ENCODE results near the gene ADARB2.
A peak's percentile ranks its signal among the peaks of the same experiment; 100 is the strongest.

The ADARB2 gene

GRCh38 chr10:1180836-1181235 lies 556.5 kb downstream of the ADARB2 start:
- Histone ChIP-seq H4K91ac (ENCODE audit: low read depth, low read length, poor library complexity) (no peak overlapping the region), H4K8ac (ENCODE audit: low read depth, low read length) (no peak overlapping the region), H3K9ac (ENCODE audit: low read depth, low read length, poor library complexity) (no peak overlapping the region), H3K79me1 (ENCODE audit: low read depth, low read length) (no peaks in the 10 kb centered on the region), H2BK15ac (ENCODE audit: low read length) (no peak overlapping the region), H3K14ac (ENCODE audit: low read length) (no peak overlapping the region), H3K23ac (ENCODE audit: low read depth, low read length, poor library complexity) (no peak overlapping the region), H3K4me3 (ENCODE audit: low read length in 2 of 2) (no peak overlapping the region), H3K27me3 (ENCODE audit: control insufficient read depth in 3 of 3, insufficient read depth in 3 of 3, low read depth in 1 of 3, low read length in 3 of 3) (peaks cover 0 to 16% (median 0%) of the 10 kb centered on the region in 3 experiments), H3K4ac (ENCODE audit: low read length) (no peak overlapping the region), H2AK5ac (ENCODE audit: low read depth, low read length) (no peak overlapping the region), H3K18ac (ENCODE audit: low read length) (peak overlapping the region; percentile 7), H3K9me3 (replicated peaks in 1 of 2; ENCODE audit: control insufficient read depth in 2 of 2, insufficient read depth in 1 of 2, low read depth in 1 of 2, low read length in 2 of 2) (no peaks in the 10 kb centered on the region), H2BK5ac (ENCODE audit: low read length) (no peak overlapping the region), H2BK12ac (ENCODE audit: low read length) (no peak overlapping the region), H3K4me1 (ENCODE audit: control insufficient read depth in 2 of 2, insufficient read depth in 1 of 2, low read depth in 1 of 2, low read length in 2 of 2) (no peaks in the 10 kb centered on the region), H3K27ac (replicated peaks; ENCODE audit: low read length) (no peak overlapping the region), H3K4me2 (ENCODE audit: insufficient read depth, low read length, poor library complexity, severe bottlenecking) (no peak overlapping the region), H3K36me3 (replicated peaks in 1 of 2; ENCODE audit: control insufficient read depth in 2 of 2, insufficient read depth in 2 of 2, low read length in 2 of 2) (no peaks in the 10 kb centered on the region), H2AFZ (ENCODE audit: low read length) (no peak overlapping the region), H2BK120ac (ENCODE audit: low read depth, low read length) (no peak overlapping the region)
- no CpG with 5 or more reads among the region's 11 CpGs for WGBS, 2 donors (ENCODE audit: extremely low coverage in 2 of 2, insufficient read length in 2 of 2, insufficient replicate concordance in 1 of 2)
- no peak for DNase-seq (ENCODE audit: low spot score)

- H3K36me3 ChIP-seq (replicated peaks in 1 of 2; ENCODE audit: control insufficient read depth in 2 of 2, insufficient read depth in 2 of 2, low read length in 2 of 2) = no peaks in the 10 kb centered on the region
Measured at GRCh38 chr10:1180071-1180730, 557.1 kb downstream of the ADARB2 start.

GRCh38 chr10:1179346-1180070 lies 557.8 kb downstream of the ADARB2 start:
- Histone ChIP-seq H2BK12ac (ENCODE audit: low read length) (no peak overlapping the region), H3K36me3 (replicated peaks in 1 of 2; ENCODE audit: control insufficient read depth in 2 of 2, insufficient read depth in 2 of 2, low read length in 2 of 2) (no peaks in the 10 kb centered on the region), H3K4me1 (ENCODE audit: control insufficient read depth in 2 of 2, insufficient read depth in 1 of 2, low read depth in 1 of 2, low read length in 2 of 2) (no peaks in the 10 kb centered on the region), H3K9ac (ENCODE audit: low read depth, low read length, poor library complexity) (no peak overlapping the region), H3K18ac (ENCODE audit: low read length) (peak overlapping the region; percentile 41), H4K8ac (ENCODE audit: low read depth, low read length) (no peak overlapping the region), H3K4me3 (ENCODE audit: low read length in 2 of 2) (no peak overlapping the region), H3K23ac (ENCODE audit: low read depth, low read length, poor library complexity) (peak overlapping the region; percentile 10), H4K91ac (ENCODE audit: low read depth, low read length, poor library complexity) (no peak overlapping the region), H3K27me3 (ENCODE audit: control insufficient read depth in 3 of 3, insufficient read depth in 3 of 3, low read depth in 1 of 3, low read length in 3 of 3) (peaks cover 0 to 16% (median 0%) of the 10 kb centered on the region in 3 experiments), H3K4ac (ENCODE audit: low read length) (no peak overlapping the region), H3K79me1 (ENCODE audit: low read depth, low read length) (no peaks in the 10 kb centered on the region), H3K27ac (replicated peaks; ENCODE audit: low read length) (no peak overlapping the region), H2AFZ (ENCODE audit: low read length) (no peak overlapping the region), H2BK15ac (ENCODE audit: low read length) (no peak overlapping the region), H3K14ac (ENCODE audit: low read length) (peak overlapping the region; percentile 12), H2BK5ac (ENCODE audit: low read length) (no peak overlapping the region), H3K9me3 (replicated peaks in 1 of 2; ENCODE audit: control insufficient read depth in 2 of 2, insufficient read depth in 1 of 2, low read depth in 1 of 2, low read length in 2 of 2) (no peaks in the 10 kb centered on the region), H3K4me2 (ENCODE audit: insufficient read depth, low read length, poor library complexity, severe bottlenecking) (no peak overlapping the region), H2AK5ac (ENCODE audit: low read depth, low read length) (peak overlapping the region; percentile 40), H2BK120ac (ENCODE audit: low read depth, low read length) (no peak overlapping the region)
- no CpG with 5 or more reads among the region's 20 CpGs for WGBS, 2 donors (ENCODE audit: extremely low coverage in 2 of 2, insufficient read length in 2 of 2, insufficient replicate concordance in 1 of 2)
- DNase-seq (ENCODE audit: low spot score) = no peak

More at GRCh38 chr10:1180071-1180730, 557.1 kb downstream of the ADARB2 start:
- no peaks in the 10 kb centered on the region for H3K4me1 ChIP-seq (ENCODE audit: control insufficient read depth in 2 of 2, insufficient read depth in 1 of 2, low read depth in 1 of 2, low read length in 2 of 2)
- no peak overlapping the region for H2AFZ ChIP-seq (ENCODE audit: low read length)
- no peak overlapping the region for H2BK12ac ChIP-seq (ENCODE audit: low read length)
- no peak overlapping the region for H3K27ac ChIP-seq (replicated peaks; ENCODE audit: low read length)
- H3K9ac ChIP-seq (ENCODE audit: low read depth, low read length, poor library complexity) = no peak overlapping the region
- no CpG with 5 or more reads among the region's 16 CpGs for WGBS, 2 donors (ENCODE audit: extremely low coverage in 2 of 2, insufficient read length in 2 of 2, insufficient replicate concordance in 1 of 2)
- H2BK5ac ChIP-seq (ENCODE audit: low read length) = no peak overlapping the region
- H3K23ac ChIP-seq (ENCODE audit: low read depth, low read length, poor library complexity) = no peak overlapping the region
- H3K79me1 ChIP-seq (ENCODE audit: low read depth, low read length) = no peaks in the 10 kb centered on the region
- H3K4ac ChIP-seq (ENCODE audit: low read length) = no peak overlapping the region
- H2BK15ac ChIP-seq (ENCODE audit: low read length) = no peak overlapping the region
- H4K8ac ChIP-seq (ENCODE audit: low read depth, low read length) = no peak overlapping the region
- peaks cover 0 to 16% (median 0%) of the 10 kb centered on the region in 3 experiments for H3K27me3 ChIP-seq (ENCODE audit: control insufficient read depth in 3 of 3, insufficient read depth in 3 of 3, low read depth in 1 of 3, low read length in 3 of 3)
- peak overlapping the region; percentile 75 for H3K14ac ChIP-seq (ENCODE audit: low read length)
- H2AK5ac ChIP-seq (ENCODE audit: low read depth, low read length) = peak overlapping the region; percentile 73
- DNase-seq (ENCODE audit: low spot score) = no peak
- no peaks in the 10 kb centered on the region for H3K9me3 ChIP-seq (replicated peaks in 1 of 2; ENCODE audit: control insufficient read depth in 2 of 2, insufficient read depth in 1 of 2, low read depth in 1 of 2, low read length in 2 of 2)
- H4K91ac ChIP-seq (ENCODE audit: low read depth, low read length, poor library complexity) = no peak overlapping the region
- peak overlapping the region; percentile 41 for H3K18ac ChIP-seq (ENCODE audit: low read length)
- no peak overlapping the region for H3K4me2 ChIP-seq (ENCODE audit: insufficient read depth, low read length, poor library complexity, severe bottlenecking)
- no peak overlapping the region for H3K4me3 ChIP-seq (ENCODE audit: low read length in 2 of 2)
- H2BK120ac ChIP-seq (ENCODE audit: low read depth, low read length) = no peak overlapping the region

DNA sequence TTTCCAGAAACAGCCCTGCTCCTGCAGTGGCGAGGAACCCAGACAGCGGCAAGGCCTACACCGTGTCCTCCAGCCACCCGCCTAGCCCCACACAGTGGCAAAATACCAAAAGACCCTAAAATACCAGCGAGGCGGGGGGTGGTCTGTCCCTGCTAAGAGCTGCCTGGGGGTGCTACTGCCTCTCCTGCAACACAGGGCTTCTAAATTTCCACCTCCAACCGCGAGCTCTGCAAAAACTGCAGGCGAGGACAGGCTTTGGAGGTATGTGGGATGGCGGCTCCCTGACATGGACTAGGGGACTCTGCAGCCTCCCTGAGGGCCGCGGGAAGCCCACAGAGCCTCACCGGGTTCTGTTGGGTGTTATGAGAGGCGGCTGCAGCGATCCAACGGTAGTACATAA lies 558.8 kb downstream of the ADARB2 start:
- no peak overlapping the region for H3K4me3 ChIP-seq (ENCODE audit: low read length in 2 of 2)
- H3K27ac ChIP-seq (replicated peaks; ENCODE audit: low read length) = no peak overlapping the region
- no peaks in the 10 kb centered on the region for H3K4me1 ChIP-seq (ENCODE audit: control insufficient read depth in 2 of 2, insufficient read depth in 1 of 2, low read depth in 1 of 2, low read length in 2 of 2)
- H3K9ac ChIP-seq (ENCODE audit: low read depth, low read length, poor library complexity) = no peak overlapping the region
- peaks cover 0 to 8% (median 0%) of the 10 kb centered on the region in 3 experiments for H3K27me3 ChIP-seq (ENCODE audit: control insufficient read depth in 3 of 3, insufficient read depth in 3 of 3, low read depth in 1 of 3, low read length in 3 of 3)
- no CpG with 5 or more reads among the region's 16 CpGs for WGBS, 2 donors (ENCODE audit: extremely low coverage in 2 of 2, insufficient read length in 2 of 2, insufficient replicate concordance in 1 of 2)
- H4K8ac ChIP-seq (ENCODE audit: low read depth, low read length) = no peak overlapping the region
- H3K23ac ChIP-seq (ENCODE audit: low read depth, low read length, poor library complexity) = no peak overlapping the region
- no peaks in the 10 kb centered on the region for H3K9me3 ChIP-seq (replicated peaks in 1 of 2; ENCODE audit: control insufficient read depth in 2 of 2, insufficient read depth in 1 of 2, low read depth in 1 of 2, low read length in 2 of 2)
- H3K4ac ChIP-seq (ENCODE audit: low read length) = peak overlapping the region; percentile 28
- H4K91ac ChIP-seq (ENCODE audit: low read depth, low read length, poor library complexity) = no peak overlapping the region
- H3K4me2 ChIP-seq (ENCODE audit: insufficient read depth, low read length, poor library complexity, severe bottlenecking) = no peak overlapping the region
- no peak overlapping the region for H2AFZ ChIP-seq (ENCODE audit: low read length)
- peak overlapping the region; percentile 79 for H3K18ac ChIP-seq (ENCODE audit: low read length)
- peak overlapping the region; percentile 46 for H2BK15ac ChIP-seq (ENCODE audit: low read length)
- H3K79me1 ChIP-seq (ENCODE audit: low read depth, low read length) = no peaks in the 10 kb centered on the region
- no peak for DNase-seq (ENCODE audit: low spot score)
- no peak overlapping the region for H3K14ac ChIP-seq (ENCODE audit: low read length)
- no peak overlapping the region for H2BK12ac ChIP-seq (ENCODE audit: low read length)
- H2BK120ac ChIP-seq (ENCODE audit: low read depth, low read length) = no peak overlapping the region
- H2AK5ac ChIP-seq (ENCODE audit: low read depth, low read length) = peak overlapping the region; percentile 26
- H3K36me3 ChIP-seq (replicated peaks in 1 of 2; ENCODE audit: control insufficient read depth in 2 of 2, insufficient read depth in 2 of 2, low read length in 2 of 2) = no peaks in the 10 kb centered on the region
- no peak overlapping the region for H2BK5ac ChIP-seq (ENCODE audit: low read length)
